ENCODE measurements around the gene FBXL17.

Gene FBXL17

DNA sequence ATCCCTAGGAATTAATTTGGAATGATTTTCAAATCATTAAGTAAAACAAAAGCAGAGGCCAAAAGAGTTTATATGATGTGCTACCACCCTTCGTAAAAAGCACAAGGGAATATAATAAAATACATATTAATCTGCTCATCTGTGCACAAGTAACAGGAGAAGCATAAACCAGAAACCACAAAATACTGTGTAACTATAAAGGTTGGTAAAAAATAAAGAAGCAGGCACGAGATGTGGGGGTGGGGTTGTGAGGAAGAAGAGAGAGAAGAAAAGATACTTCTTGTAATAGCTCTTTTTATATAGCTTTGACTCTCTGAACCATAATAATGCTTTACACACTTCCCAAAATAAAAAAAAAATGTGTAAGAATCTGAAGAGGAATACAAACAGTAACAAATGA is 496.3 kb downstream of the FBXL17 start:
- no peak for DNase-seq

DNA sequence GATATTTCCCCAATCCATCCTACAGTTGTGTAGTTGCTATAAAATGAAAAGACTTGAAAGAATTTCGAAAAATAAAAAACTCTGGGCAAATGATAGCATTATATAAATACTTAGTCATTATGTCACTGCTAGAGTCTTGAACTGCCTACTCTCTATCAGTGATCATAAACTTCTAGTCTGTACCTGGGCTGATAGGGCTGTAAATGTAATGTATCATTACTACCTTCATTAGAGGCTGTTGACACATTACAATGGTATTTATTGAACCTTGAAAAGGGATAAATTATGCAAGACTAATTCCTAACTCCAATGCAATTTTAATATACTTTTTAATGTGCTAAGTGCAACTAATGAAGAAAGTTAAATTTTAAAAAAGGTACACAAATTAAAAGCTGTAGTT is 497.0 kb downstream of the FBXL17 start:
- no peak for DNase-seq

DNA sequence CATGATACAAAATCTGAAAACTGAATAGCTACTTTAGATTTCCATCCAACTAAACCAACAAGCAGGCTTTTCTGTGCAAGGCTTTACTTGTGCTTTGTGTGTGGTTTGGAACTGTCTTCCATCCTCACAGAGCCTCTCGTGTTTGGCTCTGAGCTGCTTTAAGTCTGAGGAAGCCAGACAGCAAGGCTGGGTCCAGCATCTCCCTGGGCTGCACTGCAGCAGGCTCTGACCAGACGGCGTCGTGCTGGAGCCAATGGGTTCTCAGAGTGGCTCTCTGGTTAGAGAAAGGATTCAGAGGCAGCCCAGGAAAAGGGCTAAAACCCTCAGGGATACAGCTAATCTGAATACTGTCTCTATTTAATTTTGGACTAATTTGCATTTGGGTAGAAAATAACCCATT is 503.2 kb downstream of the FBXL17 start:
- no peak for DNase-seq

DNA sequence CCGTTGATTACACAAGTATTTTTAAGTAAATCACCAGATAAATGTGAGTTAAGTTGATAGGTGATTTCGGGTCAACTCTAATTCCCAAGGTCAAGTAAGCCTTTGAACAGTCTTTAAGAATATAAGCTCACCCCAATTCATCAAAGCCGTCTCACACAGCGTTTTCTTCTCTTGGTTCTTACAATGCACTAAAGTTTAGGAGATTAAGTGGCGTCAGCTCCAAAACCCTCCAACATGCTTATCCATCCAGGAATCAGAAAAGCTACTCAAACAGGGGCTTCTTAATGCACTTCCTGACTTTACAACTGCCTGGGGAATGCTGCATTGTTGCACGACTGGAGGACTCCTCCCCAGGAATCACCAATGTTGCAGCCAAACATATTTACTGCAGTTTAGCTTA is 505.0 kb downstream of the FBXL17 start:
- no peak for DNase-seq

DNA sequence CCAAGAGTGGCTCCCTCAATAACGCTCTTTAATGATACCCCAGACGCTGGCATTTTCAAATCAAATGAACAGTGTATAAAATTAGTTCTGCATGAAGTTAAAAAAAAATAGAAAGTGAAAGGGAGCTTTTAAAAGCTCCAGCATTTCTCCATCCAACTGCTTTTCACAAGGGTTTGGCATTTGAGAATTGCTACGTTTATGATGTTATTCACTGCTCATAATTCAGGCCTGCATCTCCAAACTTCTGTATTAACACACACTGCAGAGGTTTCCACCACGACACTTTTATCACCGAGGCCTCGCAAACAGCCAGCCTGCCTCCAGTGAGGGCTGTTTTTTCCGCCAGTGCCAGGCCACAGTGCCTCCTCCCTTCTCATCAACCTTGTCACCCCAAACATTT is 505.6 kb downstream of the FBXL17 start:
- DNase-seq, result no peak

DNA sequence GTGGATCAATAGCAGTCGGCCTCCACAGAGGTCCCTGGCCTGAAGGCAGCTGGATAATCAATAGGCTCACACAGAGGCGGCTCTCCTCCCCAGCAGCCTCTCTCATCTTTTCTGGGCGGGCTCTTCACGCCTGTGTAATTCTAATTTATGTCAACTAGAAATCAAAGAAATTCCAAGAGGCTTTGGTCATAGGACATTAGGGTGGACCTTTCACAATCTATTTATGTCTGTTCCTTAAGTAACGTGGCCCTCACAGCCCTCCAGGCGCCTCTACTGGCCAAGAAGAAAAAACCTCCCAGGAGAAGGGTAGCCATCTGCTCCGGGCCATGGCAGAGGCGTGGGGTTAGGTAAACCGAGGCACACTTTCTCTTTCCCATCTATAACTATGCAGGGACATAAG is 506.1 kb downstream of the FBXL17 start:
- DNase-seq, result no peak

DNA sequence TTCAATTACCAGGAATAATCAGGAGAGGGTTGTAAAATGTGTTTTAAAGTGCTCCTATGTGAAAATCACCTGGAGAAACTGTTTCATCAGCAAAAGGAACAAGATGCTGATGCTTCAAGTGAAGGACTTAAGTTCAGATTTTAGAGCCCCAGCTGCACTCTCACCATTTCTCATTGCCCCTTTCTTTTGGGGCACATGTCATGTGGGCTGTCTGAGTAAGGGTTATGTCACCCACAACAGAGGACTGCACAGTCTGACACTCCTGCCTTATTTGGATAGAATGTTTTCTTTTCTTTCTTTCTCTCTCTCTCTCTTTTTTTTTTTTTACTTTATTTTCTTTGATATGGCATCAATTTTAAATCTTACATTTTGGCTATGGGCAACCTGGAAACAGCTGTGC is 507.1 kb downstream of the FBXL17 start:
- DNase-seq, result no peak

DNA sequence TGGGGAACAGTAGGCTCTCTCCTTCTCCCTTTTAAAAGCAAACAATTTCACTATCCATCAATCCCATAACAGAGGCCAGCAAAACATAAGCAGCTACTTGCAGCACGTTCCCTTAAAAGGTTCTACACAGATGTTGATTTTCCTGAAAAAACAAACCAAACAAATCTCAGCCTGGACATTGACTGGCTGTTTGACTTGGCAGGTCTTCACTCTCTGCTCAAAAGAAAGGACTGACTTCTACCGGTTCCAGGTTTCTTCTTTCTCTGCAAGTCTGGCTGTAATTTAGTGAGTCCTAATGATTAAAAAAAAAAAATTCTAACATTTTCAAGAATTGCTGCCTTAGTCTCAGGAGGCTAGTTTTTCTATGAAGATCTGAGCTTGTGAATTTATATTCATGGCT is 508.0 kb downstream of the FBXL17 start:
- no peak for DNase-seq

DNA sequence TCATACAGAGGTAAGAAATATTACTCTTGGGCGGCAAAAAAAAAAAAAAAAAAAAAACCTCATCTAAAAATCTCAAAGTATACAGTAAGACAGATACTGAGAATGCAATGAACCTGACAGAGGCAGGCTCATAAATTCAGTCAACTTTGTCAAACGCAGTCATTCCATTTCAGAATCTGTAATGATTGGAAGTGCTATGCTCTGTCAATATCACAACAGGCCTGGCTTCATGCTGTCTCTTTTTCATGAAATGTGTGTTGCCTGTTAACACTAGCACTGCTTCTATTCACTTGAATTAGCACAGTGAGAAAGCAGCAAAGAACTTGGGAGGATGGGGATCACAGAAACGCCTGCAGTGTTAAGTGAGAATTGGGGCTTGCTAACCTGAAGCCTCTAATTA is 510.9 kb downstream of the FBXL17 start:
- DNase-seq, result no peak

DNA sequence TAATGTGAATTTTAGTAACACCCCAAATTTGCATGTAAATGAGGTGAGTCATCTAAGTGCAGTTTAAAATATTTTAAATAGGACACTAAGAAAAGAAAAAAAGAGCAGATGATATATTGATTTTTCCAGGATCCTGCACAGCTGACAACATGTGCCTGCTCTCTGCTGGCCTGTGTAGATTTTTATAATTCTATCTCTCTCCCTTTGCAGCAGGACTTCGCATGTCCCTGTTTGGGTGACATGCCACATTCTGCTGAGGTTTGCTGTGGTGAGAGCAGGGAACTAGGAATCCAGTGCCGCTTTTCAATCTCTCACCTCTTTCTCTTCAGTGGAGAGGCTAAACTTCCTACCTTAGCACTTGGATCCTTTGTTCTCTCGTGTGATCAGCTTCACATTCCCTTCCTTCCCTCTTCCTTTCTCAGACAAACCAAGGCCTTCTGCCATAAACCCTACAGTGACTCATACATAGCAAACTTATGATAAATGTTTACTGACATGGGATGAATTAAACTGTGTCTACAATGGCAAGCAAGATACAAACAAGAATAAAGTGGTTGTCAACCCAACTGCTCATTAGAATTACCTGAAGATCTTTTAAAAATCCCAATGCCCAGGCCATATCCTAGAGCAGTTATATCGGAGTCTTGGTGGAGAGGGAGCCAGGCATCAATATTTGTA is 512.3 kb downstream of the FBXL17 start:
- no peak for DNase-seq

DNA sequence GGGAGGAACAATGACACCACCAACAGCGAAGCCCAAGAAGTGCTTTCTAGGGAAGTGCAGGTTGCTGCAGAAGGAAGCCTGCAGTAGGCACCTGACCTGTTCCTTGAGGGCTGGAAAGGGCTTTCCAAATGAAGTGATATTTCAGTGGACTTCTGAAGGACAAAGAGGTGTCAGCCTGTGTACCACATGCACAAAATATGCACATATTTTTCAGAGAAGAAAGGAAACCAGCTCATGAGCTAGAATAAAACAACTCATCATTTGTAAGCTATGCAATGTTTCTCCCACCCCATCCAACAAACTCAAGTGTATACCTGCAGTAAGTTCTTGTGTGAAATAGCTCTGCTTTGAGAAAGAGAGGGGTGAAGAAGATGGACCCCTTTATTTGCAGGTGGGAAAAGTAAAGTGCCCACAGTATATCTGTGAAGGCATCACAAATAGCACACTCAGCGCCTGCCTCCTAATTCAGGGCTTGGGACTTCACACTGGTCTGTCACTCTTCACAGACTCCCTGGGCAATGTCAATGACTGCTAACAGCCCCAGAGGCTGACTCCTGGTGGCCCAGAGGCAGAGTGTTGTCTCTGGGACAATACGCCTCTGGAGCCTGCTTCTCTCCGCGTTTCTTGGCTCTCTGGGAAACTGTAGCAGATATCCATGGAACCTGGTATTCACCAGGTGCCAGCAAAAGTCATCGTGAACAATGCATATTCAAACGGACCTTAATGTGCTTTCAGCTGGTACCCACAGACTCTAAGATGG is 513.1 kb downstream of the FBXL17 start:
- no peak for DNase-seq

DNA sequence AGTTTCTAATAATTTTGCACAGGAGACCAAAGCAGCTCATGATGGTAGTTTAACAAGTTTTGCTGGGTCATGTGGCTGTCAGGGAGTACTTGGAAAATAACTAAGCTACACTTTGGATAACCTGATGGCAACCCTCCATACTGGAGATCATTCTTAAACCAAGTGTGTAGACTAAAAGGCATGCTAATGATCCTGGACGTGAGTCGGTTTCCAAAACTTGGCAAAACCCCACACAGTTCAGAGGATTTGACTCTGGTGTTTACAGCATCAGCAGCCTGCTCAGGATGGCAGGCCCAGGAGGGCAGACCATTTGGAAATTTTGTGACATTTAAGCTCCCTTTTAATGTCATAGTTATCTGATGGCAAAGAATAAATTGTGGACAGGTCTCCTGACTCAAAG is 514.6 kb downstream of the FBXL17 start:
- no peak for DNase-seq

DNA sequence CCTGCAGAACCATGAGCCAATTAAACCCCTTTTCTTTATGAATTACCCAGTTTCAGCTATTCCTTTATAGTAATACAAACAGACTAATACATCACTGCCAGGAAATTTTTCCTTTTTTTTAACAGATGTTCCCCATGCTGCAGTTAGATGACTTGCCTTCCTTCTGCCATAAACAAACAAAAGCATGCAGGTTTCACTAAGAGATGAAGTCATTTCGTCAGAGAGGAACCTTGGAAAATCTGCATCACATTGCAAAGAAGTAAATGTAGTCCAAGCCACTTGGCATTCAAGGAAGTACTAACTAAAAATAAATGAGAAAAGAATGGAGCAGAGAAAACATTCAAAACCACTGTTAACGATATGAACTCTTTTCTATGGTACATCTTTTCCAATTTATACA is 517.1 kb downstream of the FBXL17 start:
- no peak for DNase-seq

DNA sequence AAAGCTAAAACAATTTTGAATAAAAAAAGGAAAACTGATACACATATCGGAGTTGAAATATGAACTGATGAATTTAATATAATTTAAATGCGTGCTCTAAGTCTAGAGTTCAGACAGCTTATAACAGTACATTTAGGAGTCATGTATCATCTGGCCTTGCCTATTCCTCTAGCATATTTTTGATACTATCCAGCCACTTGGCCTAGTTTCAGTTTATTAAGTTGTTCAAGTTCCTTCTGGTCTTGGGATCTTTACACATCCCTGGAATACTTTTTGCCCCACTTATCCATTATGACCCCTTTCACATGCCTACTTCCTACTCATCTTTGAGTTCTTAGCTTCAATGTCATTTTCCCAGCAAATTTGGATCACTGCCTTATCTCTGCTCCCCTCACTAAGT is 518.8 kb downstream of the FBXL17 start:
- no peak for DNase-seq

DNA sequence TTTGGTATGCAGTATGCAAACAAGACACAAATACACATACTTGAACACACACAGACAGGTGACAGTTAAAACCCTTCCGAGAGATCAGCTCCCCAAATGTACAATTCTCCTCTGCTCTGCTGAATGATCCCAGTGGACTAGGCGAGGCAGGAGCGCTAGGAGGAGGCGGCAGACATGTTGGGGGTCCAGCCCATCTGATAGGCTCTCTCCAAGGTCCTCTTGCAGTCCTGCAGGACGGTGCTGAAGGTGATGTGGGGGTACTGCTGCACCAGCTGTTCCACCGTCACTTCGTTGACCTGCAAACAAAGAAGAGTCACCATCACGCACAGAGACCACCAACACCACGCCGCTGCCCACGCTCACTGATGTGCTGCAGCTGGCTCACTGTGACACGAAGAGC is 520.3 kb downstream of the FBXL17 start:
- DNase-seq, result no peak

DNA sequence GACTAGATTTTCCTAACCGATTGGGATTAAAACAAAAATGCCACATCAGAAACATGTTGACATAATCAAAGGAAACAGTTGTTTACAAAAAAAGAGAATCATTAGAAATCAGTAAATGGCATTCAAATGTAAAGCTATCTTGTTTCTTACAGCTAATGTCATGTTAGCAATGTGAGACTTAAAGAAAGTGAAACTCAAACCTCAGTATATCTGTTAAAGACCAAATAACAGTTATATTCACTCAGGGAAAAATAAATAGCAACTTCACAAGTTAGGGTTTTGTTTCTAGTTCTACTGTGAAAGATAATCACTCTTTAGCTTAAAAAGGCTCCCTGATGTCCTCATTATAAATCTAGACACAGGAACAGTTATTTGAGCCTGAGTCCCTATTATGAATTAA is 521.9 kb downstream of the FBXL17 start:
- DNase-seq, result no peak

DNA sequence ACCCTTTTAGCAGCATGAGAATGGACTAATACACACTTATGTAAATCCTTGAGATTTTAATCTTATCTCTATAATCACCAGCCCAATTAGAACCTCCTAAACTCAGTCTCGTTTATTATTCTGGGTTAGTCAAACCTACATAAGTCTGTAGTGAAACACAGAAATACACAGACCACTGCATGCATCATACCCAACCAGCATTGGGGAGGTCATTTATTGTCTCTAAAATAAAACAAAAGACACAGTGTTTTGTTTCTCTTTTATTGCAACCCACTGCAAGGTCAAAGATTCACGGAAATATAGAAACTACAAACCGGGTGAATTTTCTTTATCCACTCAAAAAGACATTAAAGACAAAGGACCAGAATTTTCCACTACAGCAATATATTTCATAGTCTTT is 523.1 kb downstream of the FBXL17 start:
- DNase-seq, result no peak

DNA sequence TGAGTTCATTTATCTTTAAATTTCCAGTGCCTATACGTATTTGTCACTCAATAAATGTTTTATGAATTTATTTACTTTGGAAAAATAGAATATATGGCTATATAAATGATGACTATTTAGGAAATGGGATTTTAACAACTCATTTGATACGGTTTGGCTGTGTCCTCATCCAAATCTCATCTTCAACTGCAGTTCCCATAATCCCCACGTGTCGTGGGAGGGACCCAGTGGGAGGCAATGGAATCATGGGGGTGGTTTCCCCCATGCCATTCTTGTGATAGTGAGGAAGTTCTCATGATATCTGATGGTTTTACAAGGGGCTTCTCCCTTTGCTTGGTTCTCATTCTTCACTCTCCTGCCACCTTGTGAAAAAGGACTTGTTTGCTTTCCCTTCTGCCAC is 523.6 kb downstream of the FBXL17 start:
- DNase-seq, result no peak

DNA sequence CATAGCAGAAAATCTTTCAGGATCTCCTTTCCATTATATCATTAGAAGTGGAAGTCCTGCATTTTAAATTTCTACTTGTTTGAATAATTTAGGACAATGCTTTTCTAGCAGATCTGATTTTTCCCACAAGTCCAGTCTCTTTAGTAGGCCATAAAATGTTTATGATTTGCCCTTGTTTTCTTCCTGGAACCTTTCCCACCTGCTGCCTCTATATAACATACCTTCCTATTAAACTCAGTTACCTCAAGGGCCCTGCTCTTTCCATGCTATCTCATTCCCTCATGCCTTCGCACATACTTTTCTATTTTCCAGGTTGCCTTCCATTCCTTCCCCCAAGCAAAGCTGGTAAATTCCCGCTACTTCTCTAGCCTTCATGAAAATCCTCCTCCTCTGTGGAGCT is 524.1 kb downstream of the FBXL17 start:
- no peak for DNase-seq

DNA sequence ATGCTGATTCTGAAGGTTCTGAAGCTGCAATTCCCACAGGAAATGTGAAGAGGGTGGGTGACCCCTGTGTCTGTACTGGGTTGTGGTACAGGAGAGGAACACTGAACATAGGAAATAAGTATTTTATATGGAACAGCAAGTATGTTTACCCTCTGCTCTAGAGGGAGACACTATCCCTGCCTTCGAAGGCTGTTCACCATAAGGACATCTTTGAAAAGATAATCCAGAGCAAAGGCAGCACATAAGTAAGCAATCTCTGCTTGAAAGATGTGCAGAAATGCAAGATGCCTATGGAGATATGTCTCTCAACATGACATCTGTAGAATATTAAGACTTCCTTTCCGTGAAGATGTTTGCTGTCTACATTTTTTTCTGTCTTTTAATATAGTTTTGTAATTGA is 526.7 kb downstream of the FBXL17 start:
- DNase-seq, result no peak

DNA sequence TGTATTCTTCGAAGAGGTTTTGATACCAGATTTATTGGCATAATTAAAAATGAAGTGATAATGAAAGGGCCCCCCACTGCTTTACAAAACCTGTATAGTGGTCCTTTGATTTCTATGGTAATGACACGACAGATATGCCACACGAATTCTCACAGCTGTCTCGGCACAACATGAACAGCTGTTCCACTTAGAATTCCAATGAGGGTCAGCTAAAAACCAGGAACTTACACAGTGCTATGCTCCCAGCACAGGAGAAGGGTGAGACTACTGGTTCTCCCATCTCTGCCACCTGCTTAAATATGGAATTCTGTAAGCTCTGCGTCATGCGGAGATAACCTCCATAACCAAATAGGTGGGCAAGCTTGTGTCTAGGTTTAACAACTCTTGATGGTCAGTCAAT is 528.2 kb downstream of the FBXL17 start:
- no peak for DNase-seq

DNA sequence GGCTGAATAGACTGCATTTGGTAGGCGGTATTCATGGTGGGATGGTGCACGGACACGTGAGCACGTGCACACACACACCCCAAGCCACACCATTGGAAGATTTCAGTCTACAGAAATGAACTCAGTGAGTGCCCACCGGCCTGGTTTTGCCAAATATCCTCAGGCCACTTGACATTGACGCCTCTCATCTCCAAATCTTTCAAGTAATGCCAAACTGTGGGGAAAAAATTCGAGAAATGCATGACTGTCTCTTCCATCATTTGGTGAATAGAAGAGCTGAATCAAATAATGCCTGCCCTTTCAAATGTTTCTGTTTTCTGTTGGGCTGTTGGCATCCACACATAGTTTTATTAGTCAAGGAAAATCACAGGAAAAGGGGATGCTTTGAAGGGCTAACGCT is 528.9 kb downstream of the FBXL17 start:
- DNase-seq, result no peak

DNA sequence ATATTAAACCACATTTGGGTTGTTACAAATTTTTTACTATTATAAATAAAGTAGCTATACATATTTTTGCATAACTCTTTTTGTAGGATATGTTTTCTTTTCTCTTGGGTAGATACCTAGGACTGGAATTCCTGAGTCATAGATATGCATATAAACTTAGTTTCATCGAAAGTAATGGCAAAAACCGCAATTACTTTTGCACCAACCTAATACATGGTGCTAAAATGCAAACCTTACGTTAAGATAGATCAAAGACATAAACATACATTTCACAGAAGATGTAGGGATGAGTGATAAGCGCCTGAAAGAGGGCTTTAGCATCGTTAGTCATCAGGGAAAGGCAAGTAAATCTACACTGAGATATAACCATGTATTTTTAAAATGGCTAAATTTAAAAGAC is 532.8 kb downstream of the FBXL17 start:
- no peak for DNase-seq

DNA sequence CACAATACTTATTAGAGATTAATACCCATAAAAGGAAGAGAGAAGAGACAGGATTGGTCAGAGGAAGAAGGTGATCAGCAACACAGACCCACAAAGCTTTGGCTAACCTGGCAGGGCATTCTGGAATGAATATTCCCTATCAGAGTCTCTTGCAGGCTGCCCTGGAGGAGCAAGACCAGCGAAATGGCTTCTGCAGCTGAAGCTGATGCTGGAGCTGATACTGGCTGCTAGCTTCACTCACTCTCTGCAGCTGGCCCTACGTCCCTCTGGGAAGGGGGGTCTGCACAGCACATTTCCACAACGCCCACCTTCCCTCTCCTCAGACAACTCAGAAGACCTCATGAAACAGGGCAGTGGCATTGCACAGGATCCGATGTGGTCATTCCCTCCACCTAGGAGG is 541.3 kb downstream of the FBXL17 start:
- DNase-seq, result no peak

DNA sequence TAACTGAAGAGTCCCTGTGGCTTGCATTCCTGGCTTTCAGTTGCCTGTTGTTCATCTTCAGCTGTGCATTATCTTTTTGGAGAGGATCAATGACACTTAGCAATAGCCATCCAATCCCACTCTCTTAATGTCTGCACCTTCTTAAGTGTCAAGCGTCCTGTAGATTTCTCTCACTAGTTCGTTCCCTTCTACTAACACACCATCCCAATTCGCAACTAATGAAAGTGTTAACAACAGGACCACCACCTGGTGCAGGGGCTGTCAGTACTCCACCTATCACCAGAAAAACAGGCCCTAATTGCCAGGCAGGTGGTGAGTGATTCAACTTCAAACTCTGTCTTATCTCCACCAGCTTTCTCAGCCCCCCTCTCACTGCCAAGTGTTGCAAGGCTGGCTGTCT is 541.7 kb downstream of the FBXL17 start:
- no peak for DNase-seq

All from effector CD4-positive, alpha-beta T cell (primary cell).